ENCODE results near the gene PIK3CD. TPM values are rescaled to one million over a fixed set of nuclear protein-coding genes. Genes with fewer than 3 reads are reported as not detected.
"Not testable (repeated sequence)": the region's sequence is repeated elsewhere in the genome, so short reads cannot be mapped to it uniquely, and the experiment has no call there.

Gene PIK3CD
- total RNA-seq, 1 donor: 14.1 TPM

DNA sequence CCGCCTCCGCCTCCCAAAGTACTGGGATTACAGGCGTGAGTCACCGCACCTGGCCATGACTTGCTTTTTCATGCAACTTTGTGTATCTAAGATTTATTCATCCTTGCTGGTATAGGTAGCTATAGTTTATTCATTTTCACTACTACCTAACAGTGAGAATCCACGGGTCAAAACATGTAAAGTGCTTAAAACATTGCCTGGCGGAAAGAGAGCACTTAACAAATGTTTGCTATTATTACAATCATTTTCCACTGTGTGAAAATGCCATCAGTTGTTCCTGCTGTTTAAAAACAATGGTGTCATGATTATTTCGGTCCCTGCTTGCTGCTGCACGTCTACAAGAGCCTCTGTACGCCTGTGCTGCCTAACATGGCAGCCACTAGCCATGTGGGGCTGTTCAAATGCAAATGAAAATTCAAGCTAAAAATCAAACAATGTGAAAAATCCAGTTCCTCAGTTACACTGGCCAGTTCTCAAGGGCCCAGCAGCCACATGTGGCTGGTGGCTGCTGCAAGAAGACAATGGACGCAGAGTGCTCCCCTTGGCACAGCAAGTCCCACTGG lies 107.1 kb downstream of the PIK3CD start:
- Histone ChIP-seq H3K4me2 (ENCODE audit: insufficient read depth, low read length) (no peak overlapping the region), H2AFZ (ENCODE audit: low read length) (no peak overlapping the region)

DNA sequence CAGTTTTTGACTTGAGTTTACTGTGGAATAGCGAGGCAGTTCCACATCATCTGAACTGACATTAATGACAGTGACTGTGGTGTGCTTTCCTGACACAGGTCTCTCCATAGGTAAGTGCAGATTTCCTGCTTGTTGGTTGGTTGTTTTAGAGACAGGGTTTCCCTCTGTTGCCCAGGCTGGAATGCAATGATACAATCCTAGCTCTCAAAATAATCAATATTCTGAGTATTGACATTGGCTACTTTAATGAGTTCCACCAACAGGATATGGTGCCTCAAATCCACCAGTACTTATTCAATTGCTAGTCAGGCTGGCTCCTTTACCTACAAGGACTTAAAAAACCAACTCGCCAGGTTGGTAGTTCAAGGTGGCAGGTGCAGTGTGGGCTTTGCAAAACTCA lies 108.4 kb downstream of the PIK3CD start:
- H3K36me3 ChIP-seq (ENCODE audit: insufficient read depth, low read length): peaks cover 4% of the 10 kb centered on the region
- TF ChIP-seq CTCF (IDR thresholded peaks at IDR 0.05; ENCODE audit: extremely low read depth, low read depth, low read length): no peak
- H3K4me3 ChIP-seq (ENCODE audit: insufficient read depth, low read length): no peak overlapping the region
- H3K79me2 ChIP-seq (ENCODE audit: insufficient read depth, low read length): peaks cover 42% of the 10 kb centered on the region
- H3K4me2 ChIP-seq (ENCODE audit: insufficient read depth, low read length): no peak overlapping the region
- no peaks in the 10 kb centered on the region for H3K4me1 ChIP-seq (ENCODE audit: insufficient read depth, low read length)
- H3K27me3 ChIP-seq (ENCODE audit: insufficient read depth, low read length): no peaks in the 10 kb centered on the region
- H3K9me3 ChIP-seq (ENCODE audit: low read depth, low read length): no peaks in the 10 kb centered on the region
- no peak for DNase-seq (ENCODE audit: insufficient read length, low spot score, missing footprints)
- peaks cover 15% of the 10 kb centered on the region for H4K20me1 ChIP-seq (ENCODE audit: insufficient read depth, low read length)
- no peak overlapping the region for H3K27ac ChIP-seq (ENCODE audit: low read depth, low read length)
- no peak overlapping the region for H2AFZ ChIP-seq (ENCODE audit: low read length)

More for the DNA sequence above, 107.1 kb downstream of the PIK3CD start:
- Histone ChIP-seq H3K27me3 (ENCODE audit: insufficient read depth, low read length) (no peaks in the 10 kb centered on the region), H3K27ac (ENCODE audit: low read depth, low read length) (no peak overlapping the region), H3K9me3 (ENCODE audit: low read depth, low read length) (no peaks in the 10 kb centered on the region), H3K79me2 (ENCODE audit: insufficient read depth, low read length) (peaks cover 33% of the 10 kb centered on the region), H3K4me1 (ENCODE audit: insufficient read depth, low read length) (no peaks in the 10 kb centered on the region), H4K20me1 (ENCODE audit: insufficient read depth, low read length) (peaks cover 12% of the 10 kb centered on the region), H3K36me3 (ENCODE audit: insufficient read depth, low read length) (peaks cover 3% of the 10 kb centered on the region), H3K4me3 (ENCODE audit: insufficient read depth, low read length) (no peak overlapping the region)
- no peak for DNase-seq (ENCODE audit: insufficient read length, low spot score, missing footprints)
- no peak for TF ChIP-seq CTCF (IDR thresholded peaks at IDR 0.05; ENCODE audit: extremely low read depth, low read depth, low read length)

DNA sequence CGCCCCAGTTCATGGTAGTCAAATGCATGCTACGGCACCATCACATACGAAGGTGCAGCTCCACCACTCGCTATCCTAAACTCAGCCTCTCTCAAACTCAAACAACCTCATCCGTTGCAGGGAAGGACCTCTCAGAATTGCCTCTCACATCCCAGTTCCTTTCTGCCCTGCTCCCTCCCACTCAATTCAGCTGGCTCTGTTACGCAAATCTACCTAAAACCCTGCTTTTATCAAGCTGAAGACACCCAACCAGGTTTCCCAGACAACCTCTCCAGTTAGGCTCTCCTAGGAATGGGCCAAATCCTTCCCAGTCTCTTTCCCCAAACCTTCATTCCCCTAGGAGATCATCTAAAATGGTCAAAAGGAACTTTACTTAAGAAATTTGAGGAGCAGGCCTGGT lies 109.3 kb downstream of the PIK3CD start:
- H3K79me2 ChIP-seq (ENCODE audit: insufficient read depth, low read length): peaks cover 41% of the 10 kb centered on the region
- TF ChIP-seq CTCF (IDR thresholded peaks at IDR 0.05; ENCODE audit: extremely low read depth, low read depth, low read length): no peak

GRCh38 chr1:9761855-9762254 lies 110.3 kb downstream of the PIK3CD start:
- H3K4me1 ChIP-seq (ENCODE audit: insufficient read depth, low read length): peaks cover 13% of the 10 kb centered on the region
- no peak for TF ChIP-seq CTCF (IDR thresholded peaks at IDR 0.05; ENCODE audit: extremely low read depth, low read depth, low read length)
- no peak overlapping the region for H3K4me3 ChIP-seq (ENCODE audit: insufficient read depth, low read length)
- no peak for DNase-seq (ENCODE audit: insufficient read length, low spot score, missing footprints)
- H3K27ac ChIP-seq (ENCODE audit: low read depth, low read length): no peak overlapping the region
- H3K27me3 ChIP-seq (ENCODE audit: insufficient read depth, low read length): no peaks in the 10 kb centered on the region
- H2AFZ ChIP-seq (ENCODE audit: low read length): no peak overlapping the region
- H3K9me3 ChIP-seq (ENCODE audit: low read depth, low read length): no peaks in the 10 kb centered on the region
- H3K4me2 ChIP-seq (ENCODE audit: insufficient read depth, low read length): no peak overlapping the region
- H4K20me1 ChIP-seq (ENCODE audit: insufficient read depth, low read length): peaks cover 15% of the 10 kb centered on the region
- peaks cover 38% of the 10 kb centered on the region for H3K79me2 ChIP-seq (ENCODE audit: insufficient read depth, low read length)
- H3K36me3 ChIP-seq (ENCODE audit: insufficient read depth, low read length): peaks cover 4% of the 10 kb centered on the region

More for the DNA sequence above, 109.3 kb downstream of the PIK3CD start:
- H2AFZ ChIP-seq (ENCODE audit: low read length): no peak overlapping the region
- peaks cover 7% of the 10 kb centered on the region for H3K4me1 ChIP-seq (ENCODE audit: insufficient read depth, low read length)
- peaks cover 4% of the 10 kb centered on the region for H3K36me3 ChIP-seq (ENCODE audit: insufficient read depth, low read length)
- no peaks in the 10 kb centered on the region for H3K27me3 ChIP-seq (ENCODE audit: insufficient read depth, low read length)
- DNase-seq (ENCODE audit: insufficient read length, low spot score, missing footprints): no peak
- no peak overlapping the region for H3K4me3 ChIP-seq (ENCODE audit: insufficient read depth, low read length)
- no peak overlapping the region for H3K4me2 ChIP-seq (ENCODE audit: insufficient read depth, low read length)
- no peaks in the 10 kb centered on the region for H3K9me3 ChIP-seq (ENCODE audit: low read depth, low read length)
- H4K20me1 ChIP-seq (ENCODE audit: insufficient read depth, low read length): peaks cover 15% of the 10 kb centered on the region
- H3K27ac ChIP-seq (ENCODE audit: low read depth, low read length): no peak overlapping the region

- H2AFZ ChIP-seq (ENCODE audit: low read length); H3K27me3 ChIP-seq (ENCODE audit: insufficient read depth, low read length); H3K4me2 ChIP-seq (ENCODE audit: insufficient read depth, low read length); H3K36me3 ChIP-seq (ENCODE audit: insufficient read depth, low read length); H3K4me3 ChIP-seq (ENCODE audit: insufficient read depth, low read length); H3K9me3 ChIP-seq (ENCODE audit: low read depth, low read length); DNase-seq (ENCODE audit: insufficient read length, low spot score, missing footprints); H3K27ac ChIP-seq (ENCODE audit: low read depth, low read length): not testable (repeated sequence)
- H3K79me2 ChIP-seq (ENCODE audit: insufficient read depth, low read length): peaks cover 37% of the 10 kb centered on the region
- H3K4me1 ChIP-seq (ENCODE audit: insufficient read depth, low read length): peaks cover 13% of the 10 kb centered on the region
- H4K20me1 ChIP-seq (ENCODE audit: insufficient read depth, low read length): peaks cover 15% of the 10 kb centered on the region
Observed at GRCh38 chr1:9762446-9762845, 110.9 kb downstream of the PIK3CD start.

Measured in osteoblast (primary cell).